ENCODE measurements around the gene SHLD2.

DNA sequence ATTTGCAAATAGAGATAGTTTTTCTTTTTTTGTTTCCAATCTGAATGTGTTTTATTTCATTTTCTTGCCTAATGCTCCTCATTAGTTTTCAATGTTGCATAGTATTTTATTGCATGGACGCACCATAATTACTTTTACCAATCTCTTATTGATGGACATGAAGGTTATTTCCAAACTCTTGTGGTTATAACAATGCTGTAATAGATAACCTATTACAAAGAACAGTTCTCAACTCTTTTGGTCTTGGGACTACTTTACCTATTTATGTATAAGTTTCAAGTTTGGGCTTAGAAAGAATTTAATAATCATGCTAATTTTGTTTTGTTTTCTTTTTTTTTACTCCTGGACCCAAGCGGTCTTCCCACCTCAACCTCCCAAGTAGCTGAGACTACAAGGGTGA, 7.0 kb downstream of the SHLD2 start:
- TF ChIP-seq, protein P1, sequence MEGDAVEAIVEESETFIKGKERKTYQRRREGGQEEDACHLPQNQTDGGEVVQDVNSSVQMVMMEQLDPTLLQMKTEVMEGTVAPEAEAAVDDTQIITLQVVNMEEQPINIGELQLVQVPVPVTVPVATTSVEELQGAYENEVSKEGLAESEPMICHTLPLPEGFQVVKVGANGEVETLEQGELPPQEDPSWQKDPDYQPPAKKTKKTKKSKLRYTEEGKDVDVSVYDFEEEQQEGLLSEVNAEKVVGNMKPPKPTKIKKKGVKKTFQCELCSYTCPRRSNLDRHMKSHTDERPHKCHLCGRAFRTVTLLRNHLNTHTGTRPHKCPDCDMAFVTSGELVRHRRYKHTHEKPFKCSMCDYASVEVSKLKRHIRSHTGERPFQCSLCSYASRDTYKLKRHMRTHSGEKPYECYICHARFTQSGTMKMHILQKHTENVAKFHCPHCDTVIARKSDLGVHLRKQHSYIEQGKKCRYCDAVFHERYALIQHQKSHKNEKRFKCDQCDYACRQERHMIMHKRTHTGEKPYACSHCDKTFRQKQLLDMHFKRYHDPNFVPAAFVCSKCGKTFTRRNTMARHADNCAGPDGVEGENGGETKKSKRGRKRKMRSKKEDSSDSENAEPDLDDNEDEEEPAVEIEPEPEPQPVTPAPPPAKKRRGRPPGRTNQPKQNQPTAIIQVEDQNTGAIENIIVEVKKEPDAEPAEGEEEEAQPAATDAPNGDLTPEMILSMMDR (IDR thresholded peaks at IDR 0.05 in 8 of 11, conservative IDR thresholded peaks at IDR 0.05 in 3 of 11), result no peak
- TF ChIP-seq POLR2A (IDR thresholded peaks at IDR 0.05), result no peak
